IPS-18a (cell line): ENCODE results near the gene SYCE3.

Experiments used
- H3K27ac ChIP-seq: one replicate; pipeline ENCODE4 v1.5.1; 2013; ENCODE audit warnings: low read length
- H3K27me3 ChIP-seq: one replicate; pipeline ENCODE4 v1.6.1; 2013; ENCODE audit warnings: mild to moderate bottlenecking, low read length; ENCODE audit not compliant: control insufficient read depth, insufficient read depth
- H3K36me3 ChIP-seq: one replicate; pipeline ENCODE4 v1.6.1; 2013; ENCODE audit warnings: low read depth, low read length; ENCODE audit not compliant: control insufficient read depth
- H3K4me1 ChIP-seq: one replicate; pipeline ENCODE4 v1.6.1; 2013; ENCODE audit warnings: low read depth, low read length; ENCODE audit not compliant: control insufficient read depth
- H3K4me3 ChIP-seq: one replicate; pipeline ENCODE4 v1.5.1; 2013; ENCODE audit warnings: low read length
- H3K9ac ChIP-seq: one replicate; pipeline ENCODE4 v1.6.1; 2013; ENCODE audit warnings: mild to moderate bottlenecking, low read length, moderate library complexity
- H3K9me3 ChIP-seq: one replicate; pipeline ENCODE4 v1.6.1; 2013; ENCODE audit warnings: low read depth, low read length; ENCODE audit not compliant: control insufficient read depth

SYCE3 gene

DNA sequence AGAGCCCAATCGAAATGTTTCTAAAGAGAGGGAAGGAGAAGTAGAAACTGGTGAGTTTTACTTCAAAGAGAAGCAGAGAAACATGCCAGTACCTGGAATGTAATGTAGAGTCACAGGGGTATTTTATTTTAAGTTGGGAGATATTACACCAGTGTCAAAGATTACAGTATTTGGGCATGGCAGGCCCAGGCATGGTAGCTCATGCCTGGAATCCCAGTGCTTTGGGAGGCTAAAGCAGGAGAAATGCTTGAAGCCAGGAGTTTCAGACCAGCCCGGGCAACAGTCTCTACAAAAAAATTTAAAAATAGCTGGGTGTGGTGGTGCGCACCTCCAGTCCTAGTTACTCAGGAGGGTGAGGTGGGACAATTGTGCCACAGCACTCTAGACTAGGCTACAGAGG, 2.7 kb downstream of the SYCE3 start:
- Histone ChIP-seq H3K4me3 (no peak overlapping the region), H3K9ac (no peak overlapping the region), H3K9me3 (no peaks in the 10 kb centered on the region), H3K36me3 (no peaks in the 10 kb centered on the region), H3K27ac (no peak overlapping the region), H3K27me3 (peaks cover 16% of the 10 kb centered on the region), H3K4me1 (peaks cover 3% of the 10 kb centered on the region)

DNA sequence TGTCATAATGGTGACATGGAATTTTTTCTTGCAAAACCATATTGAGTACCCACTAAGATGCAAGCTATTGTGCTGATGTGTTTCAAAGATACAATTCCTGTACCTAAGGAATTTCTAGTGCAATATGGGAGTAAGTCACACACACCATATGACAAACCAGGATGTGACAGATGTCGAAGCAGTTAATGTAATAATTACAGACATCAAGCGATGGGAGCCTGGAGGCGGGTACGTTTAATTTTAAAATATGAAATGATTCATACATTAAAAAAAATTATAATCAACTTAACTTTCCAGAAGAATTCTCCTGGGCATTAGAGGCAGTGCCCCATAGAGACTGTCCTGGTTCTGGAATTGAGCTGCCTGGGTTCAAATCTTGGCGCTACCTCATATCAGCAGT, 6.0 kb downstream of the SYCE3 start:
- Histone ChIP-seq H3K27ac (no peak overlapping the region), H3K9ac (no peak overlapping the region), H3K36me3 (no peaks in the 10 kb centered on the region), H3K27me3 (no peaks in the 10 kb centered on the region), H3K4me3 (no peak overlapping the region), H3K9me3 (no peaks in the 10 kb centered on the region), H3K4me1 (peaks cover 3% of the 10 kb centered on the region)

DNA sequence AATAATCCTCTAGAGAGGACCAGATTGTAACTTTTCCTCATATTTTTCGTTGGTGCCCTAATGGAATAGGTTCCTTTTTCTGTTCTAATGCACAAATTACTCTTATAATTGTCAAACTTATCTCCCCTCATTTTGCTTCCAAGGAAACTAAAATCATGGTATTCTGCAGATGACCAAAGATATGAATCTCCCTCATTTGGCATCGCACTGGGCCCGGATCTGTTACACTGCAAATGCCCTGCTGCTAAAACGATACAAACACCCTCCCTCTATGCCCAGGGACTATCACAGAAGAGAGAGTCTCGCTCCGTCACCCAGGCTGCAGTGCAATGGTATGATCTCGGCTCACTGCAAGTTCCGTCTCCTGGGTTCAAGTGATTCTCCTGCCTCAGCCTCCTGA, 9.4 kb downstream of the SYCE3 start:
- Histone ChIP-seq H3K27me3 (no peaks in the 10 kb centered on the region), H3K4me3 (no peak overlapping the region), H3K9ac (no peak overlapping the region), H3K27ac (no peak overlapping the region), H3K36me3 (no peaks in the 10 kb centered on the region), H3K4me1 (peaks cover 3% of the 10 kb centered on the region), H3K9me3 (no peaks in the 10 kb centered on the region)

DNA sequence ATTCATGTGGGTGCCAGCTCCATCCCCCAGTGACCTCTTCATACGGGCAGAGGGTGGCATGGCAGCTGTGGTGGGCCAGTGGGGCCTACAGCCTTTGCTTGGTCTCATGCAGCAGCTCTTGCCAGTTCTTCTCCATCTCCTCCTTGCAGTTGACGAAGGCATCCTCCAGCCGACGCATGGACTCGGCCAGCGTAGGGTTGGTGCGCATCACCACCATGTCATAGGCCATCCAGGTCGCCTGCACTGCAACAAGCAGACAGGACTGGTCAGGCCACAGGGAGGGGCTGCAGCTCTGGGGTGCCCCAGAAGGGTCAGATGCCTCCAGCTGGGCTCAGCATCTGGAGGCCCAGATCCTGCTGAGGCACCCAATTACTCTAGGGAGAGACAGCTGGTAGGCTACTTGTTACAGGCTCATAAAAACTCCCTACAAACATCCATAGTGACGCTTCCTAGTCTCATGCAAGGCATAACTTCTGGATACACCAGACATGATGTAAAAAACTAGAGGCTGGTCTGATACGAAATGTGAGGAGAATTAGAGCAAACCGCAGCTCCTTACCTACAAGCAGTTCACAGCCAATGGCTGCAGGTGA, 11.5 kb downstream of the SYCE3 start:
- no peak overlapping the region for H3K27ac ChIP-seq
- H3K36me3 ChIP-seq: no peaks in the 10 kb centered on the region
- H3K9me3 ChIP-seq: no peaks in the 10 kb centered on the region
- no peak overlapping the region for H3K9ac ChIP-seq
- no peaks in the 10 kb centered on the region for H3K27me3 ChIP-seq
- peaks cover 3% of the 10 kb centered on the region for H3K4me1 ChIP-seq
- no peak overlapping the region for H3K4me3 ChIP-seq

DNA sequence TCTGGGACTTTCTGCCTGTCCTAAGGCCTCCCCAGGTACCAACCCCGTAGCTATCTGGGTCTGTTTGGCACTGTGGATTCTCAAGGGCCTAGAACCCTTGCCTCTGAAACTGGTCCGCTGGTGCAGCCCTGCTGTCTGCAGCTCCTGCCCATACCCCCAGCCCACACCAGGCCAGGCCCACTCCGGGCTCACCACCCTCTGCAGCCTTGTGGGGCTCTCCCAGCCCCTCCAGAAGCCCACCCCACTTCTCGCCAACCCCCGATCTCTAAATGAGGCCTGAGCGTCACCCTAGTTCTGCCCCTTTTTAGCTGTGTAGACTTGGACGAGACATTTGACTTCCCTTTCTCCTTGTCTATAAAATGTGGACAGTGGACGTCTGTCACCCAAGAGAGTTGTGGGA, 12.3 kb downstream of the SYCE3 start:
- Histone ChIP-seq H3K4me1 (peaks cover 3% of the 10 kb centered on the region), H3K27ac (no peak overlapping the region), H3K27me3 (peaks cover under 1% of the 10 kb centered on the region), H3K36me3 (no peaks in the 10 kb centered on the region), H3K4me3 (no peak overlapping the region), H3K9me3 (no peaks in the 10 kb centered on the region), H3K9ac (no peak overlapping the region)

DNA sequence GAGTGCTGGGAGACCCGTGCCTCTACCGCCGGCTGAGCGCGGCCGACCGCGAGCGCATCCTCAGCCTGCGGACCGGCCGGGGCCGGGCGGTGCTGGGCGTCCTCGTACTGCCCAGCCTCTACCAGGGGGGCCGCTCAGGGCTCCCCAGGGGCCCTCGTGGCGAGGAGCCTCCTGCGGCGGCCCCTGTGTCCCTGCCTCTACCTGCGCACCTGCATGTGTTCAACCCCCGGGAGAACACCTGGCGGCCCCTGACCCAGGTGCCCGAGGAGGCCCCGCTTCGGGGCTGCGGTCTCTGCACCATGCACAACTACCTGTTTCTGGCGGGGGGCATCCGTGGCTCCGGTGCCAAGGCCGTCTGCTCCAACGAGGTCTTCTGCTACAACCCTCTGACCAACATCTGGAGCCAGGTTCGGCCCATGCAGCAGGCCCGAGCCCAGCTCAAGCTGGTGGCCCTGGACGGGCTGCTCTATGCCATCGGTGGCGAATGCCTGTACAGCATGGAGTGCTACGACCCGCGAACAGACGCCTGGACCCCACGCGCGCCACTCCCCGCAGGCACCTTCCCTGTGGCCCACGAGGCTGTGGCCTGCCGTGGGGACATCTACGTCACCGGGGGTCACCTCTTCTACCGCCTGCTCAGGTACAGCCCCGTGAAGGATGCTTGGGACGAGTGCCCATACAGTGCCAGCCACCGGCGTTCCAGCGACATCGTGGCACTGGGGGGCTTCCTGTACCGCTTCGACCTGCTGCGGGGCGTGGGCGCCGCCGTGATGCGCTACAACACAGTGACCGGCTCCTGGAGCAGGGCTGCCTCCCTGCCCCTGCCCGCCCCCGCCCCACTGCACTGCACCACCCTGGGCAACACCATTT, 13.6 kb downstream of the SYCE3 start:
- Histone ChIP-seq H3K4me3 (no peak overlapping the region), H3K27ac (no peak overlapping the region), H3K9me3 (no peaks in the 10 kb centered on the region), H3K4me1 (no peaks in the 10 kb centered on the region), H3K27me3 (peaks cover 13% of the 10 kb centered on the region), H3K36me3 (no peaks in the 10 kb centered on the region), H3K9ac (no peak overlapping the region)

DNA sequence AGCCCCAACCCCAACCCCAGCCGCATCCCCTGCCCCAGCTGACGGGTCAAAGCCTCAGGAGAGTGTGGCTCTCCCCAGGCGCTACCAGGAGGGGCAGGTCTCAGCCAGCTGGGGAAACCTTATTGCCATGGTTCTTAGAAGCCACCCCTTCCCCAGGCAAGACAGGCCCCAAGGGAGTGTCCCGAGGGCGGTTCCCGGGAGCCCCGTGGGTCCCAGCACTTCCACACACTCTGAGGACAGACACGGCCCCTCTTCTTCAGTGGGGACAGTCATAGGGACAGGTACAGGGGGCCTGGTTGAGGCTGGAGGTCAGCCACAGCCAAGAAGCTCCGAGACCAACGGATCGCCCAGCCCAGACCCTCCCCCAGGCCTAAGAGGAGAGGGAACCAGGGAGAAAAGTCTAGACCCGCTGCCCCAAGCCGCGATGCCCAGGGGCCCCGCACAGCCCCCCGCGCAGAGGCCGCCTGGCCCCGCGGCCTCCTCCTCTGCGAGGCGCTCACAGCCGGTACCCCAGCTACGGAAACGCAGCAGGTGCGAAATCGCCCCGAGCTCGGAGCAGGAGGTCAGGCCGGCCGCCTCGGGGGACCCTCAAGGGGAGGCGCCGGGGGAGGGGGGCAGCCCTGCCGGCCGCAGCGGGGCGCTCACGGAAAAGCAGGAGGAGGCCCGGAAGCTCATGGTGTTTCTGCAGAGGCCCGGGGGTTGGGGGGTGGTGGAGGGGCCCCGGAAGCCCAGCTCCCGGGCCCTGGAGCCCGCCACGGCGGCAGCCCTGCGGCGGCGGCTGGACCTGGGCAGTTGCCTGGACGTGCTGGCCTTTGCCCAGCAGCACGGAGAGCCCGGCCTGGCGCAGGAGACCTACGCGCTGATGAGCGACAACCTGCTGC, 14.4 kb downstream of the SYCE3 start:
- Histone ChIP-seq H3K4me1 (no peaks in the 10 kb centered on the region), H3K36me3 (no peaks in the 10 kb centered on the region), H3K27ac (no peak overlapping the region), H3K27me3 (peaks cover 19% of the 10 kb centered on the region), H3K9ac (no peak overlapping the region), H3K9me3 (no peaks in the 10 kb centered on the region), H3K4me3 (no peak overlapping the region)

DNA sequence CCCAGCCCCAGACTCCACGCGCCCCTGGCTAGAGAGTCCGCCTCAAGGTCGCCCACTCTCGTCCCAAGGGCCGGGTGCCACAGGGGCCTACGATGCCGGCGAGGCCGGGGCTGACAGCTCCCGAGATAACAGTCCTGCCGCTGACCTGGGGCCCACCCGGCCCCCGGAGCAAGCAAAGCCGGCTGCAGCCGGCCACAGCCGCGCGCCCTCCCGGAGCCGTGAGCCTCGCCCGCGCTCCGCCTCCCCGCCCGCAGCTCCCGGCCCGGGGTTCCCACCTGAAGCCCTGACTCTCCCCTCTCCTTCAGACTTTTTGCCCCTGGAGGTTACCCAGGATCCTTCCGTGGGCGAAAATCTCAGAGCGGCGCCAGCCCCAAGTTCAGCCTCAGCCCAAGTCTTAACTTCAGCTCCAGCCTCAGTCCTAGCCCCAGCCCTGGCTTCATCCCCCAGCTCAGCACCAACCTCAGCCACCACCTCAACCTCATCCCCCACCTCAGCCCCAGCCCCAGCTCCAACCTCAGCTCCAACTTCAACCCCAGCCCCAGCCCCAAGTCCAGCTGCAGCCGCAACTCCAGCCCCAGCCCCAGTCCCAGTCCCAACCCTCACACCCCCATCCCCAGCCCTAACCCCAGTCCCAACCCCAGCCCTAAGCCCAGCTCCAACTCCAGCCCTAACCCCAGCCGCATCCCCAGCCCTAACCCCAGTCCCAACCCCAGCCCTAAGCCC, 15.3 kb downstream of the SYCE3 start:
- Histone ChIP-seq H3K9ac (no peak overlapping the region), H3K27ac (no peak overlapping the region), H3K4me3 (no peak overlapping the region), H3K27me3 (peaks cover 20% of the 10 kb centered on the region), H3K36me3 (no peaks in the 10 kb centered on the region), H3K9me3 (no peaks in the 10 kb centered on the region), H3K4me1 (no peaks in the 10 kb centered on the region)

DNA sequence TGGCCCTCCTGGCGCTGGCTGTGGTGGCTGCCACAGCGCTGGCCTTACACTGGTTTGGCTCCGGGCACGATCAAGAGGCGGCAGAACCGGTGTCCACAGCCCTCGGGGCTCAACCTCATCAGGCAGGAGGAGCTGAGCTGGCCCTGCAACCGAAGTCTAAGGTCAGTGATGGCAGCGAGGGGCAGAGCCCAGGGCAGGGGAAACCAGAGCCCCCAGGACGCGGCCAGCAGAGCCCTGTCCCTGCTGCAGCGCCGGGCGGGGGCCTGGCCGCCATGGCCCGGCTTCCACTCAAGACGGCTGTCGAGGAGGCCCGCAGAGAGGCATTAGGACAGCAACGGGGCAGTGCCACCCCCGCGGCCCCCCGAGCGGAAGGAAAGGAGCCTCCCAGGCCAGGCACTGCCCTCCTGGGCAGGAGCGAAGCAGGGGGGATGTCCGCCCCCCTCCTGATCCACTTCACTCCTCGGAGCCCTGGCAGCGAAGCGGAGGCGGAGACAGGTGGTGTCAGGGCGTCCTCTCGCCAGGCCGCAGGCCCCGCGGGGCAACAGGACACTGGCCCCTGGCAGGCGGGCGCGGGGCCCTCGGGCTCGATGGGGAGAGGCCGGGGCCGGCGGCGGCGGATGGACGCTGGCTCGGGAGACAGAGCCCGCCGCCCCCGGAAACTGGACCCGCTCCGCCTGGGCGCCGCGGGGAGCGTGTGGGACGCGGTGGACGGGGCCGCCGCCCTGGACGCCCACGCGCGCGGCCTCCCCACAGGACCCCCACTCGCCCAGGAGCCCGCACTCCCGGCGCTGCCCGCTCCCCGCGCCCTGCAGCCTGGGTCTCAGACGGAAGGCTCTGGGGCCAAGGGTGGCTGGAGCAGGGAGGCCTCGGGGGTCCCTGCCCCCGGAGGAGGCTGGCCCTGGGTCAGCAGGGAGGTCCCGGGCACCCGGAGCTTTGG, 16.1 kb downstream of the SYCE3 start:
- no peaks in the 10 kb centered on the region for H3K4me1 ChIP-seq
- H3K36me3 ChIP-seq: no peaks in the 10 kb centered on the region
- H3K9me3 ChIP-seq: no peaks in the 10 kb centered on the region
- peaks cover 20% of the 10 kb centered on the region for H3K27me3 ChIP-seq
- no peak overlapping the region for H3K4me3 ChIP-seq
- H3K9ac ChIP-seq: no peak overlapping the region
- H3K27ac ChIP-seq: no peak overlapping the region

DNA sequence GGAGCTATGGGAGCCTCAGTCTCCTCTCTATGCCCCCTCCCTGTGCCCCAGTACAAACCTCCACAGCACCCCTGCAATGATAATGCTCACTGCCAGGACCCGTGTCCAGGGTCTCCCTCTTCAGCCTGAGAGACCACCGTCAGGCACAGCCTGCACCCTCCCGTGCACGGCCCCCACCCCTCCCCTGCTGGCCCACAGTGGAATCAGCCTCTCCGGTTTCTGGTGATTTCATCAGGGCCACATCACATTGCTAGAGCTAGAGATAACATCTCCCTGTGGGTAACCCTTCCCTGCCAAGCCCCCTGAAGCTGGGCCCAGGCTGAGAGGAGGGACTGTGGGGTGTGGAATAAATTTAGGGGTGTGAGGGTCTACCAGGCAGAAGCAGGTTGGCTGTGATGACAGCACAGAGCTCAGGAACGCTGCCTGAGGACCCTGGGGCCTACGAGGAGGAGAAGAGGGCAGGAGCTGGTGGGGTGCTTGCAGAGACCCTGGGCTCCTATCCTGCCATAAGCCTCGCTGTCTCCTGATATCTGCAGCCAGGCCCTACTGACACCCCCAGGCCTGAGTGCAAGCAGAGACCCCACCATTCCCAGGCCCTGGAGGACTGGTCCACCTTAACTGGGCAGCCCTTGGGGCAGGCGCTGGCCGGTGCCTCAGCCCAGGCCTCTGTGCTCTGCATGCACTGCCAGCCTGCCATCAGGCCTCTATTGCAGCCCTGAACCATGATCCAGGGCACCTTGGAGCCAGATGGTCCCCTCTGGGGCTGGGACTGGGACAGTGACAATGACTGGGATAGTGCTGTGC, 17.0 kb downstream of the SYCE3 start, which contains the start of gene KLHDC7B:
KLHDC7B (plus strand) TSS at position 378 of the 804 bp plus-strand sequence; CDS start at position 723, 345 bp downstream.
- Histone ChIP-seq H3K9ac (no peak within 1 kb of the TSS), H3K4me1 (no peaks in the 10 kb centered on the region), H3K27ac (no peak within 1 kb of the TSS), H3K36me3 (no peaks in the 10 kb centered on the region), H3K9me3 (no peaks in the 10 kb centered on the region), H3K27me3 (peaks cover 20% of the 10 kb centered on the region), H3K4me3 (no peak within 1 kb of the TSS)
